Lower leg skin (tissue), 3 donors: Measurements from ENCODE around the gene PPFIA4.

Experiments used
- POLR2A ChIP-seq, 2 donors: fragments of 450-650 bp; IDR thresholded peaks; one replicate each; pipeline ENCODE4 v1.6.1; 2016 to 2017; ENCODE audit warnings: antibody characterized with exemption in 2 of 2, mild to moderate bottlenecking in 1 of 2, moderate library complexity in 1 of 2
- TF ChIP-seq, protein P1 (sequence below), 3 donors: fragments of 450-650 bp; IDR thresholded peaks; one replicate each; pipeline ENCODE4 v1.5.1; 2016; ENCODE audit warnings: antibody characterized with exemption in 3 of 3, mild to moderate bottlenecking in 3 of 3, moderate library complexity in 2 of 3

- TF ChIP-seq POLR2A (IDR thresholded peaks at IDR 0.05): no peak
- TF ChIP-seq, protein P1, sequence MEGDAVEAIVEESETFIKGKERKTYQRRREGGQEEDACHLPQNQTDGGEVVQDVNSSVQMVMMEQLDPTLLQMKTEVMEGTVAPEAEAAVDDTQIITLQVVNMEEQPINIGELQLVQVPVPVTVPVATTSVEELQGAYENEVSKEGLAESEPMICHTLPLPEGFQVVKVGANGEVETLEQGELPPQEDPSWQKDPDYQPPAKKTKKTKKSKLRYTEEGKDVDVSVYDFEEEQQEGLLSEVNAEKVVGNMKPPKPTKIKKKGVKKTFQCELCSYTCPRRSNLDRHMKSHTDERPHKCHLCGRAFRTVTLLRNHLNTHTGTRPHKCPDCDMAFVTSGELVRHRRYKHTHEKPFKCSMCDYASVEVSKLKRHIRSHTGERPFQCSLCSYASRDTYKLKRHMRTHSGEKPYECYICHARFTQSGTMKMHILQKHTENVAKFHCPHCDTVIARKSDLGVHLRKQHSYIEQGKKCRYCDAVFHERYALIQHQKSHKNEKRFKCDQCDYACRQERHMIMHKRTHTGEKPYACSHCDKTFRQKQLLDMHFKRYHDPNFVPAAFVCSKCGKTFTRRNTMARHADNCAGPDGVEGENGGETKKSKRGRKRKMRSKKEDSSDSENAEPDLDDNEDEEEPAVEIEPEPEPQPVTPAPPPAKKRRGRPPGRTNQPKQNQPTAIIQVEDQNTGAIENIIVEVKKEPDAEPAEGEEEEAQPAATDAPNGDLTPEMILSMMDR (IDR thresholded peaks at IDR 0.05): no peak
Measured at GRCh38 chr1:203078478-203078877, 52.2 kb downstream of the PPFIA4 start.
